NCI-H446 (cell line): ENCODE results near the gene ARHGDIA.

ENCODE experiments used
- DNase-seq, 2 experiments: peaks; one replicate each; lab custom pipeline; 2025; lab: John Stamatoyannopoulos, UW

Gene ARHGDIA

GRCh38 chr17:81888988-81889595 is 18.0 kb upstream of the ARHGDIA start:
- DNase-seq: no peak

GRCh38 chr17:81888105-81888987 is 17.2 kb upstream of the ARHGDIA start:
- DNase-seq: no peak

GRCh38 chr17:81885869-81886548 is 14.9 kb upstream of the ARHGDIA start:
- DNase-seq: peak in 1 of 2 experiments; percentile 57

DNA sequence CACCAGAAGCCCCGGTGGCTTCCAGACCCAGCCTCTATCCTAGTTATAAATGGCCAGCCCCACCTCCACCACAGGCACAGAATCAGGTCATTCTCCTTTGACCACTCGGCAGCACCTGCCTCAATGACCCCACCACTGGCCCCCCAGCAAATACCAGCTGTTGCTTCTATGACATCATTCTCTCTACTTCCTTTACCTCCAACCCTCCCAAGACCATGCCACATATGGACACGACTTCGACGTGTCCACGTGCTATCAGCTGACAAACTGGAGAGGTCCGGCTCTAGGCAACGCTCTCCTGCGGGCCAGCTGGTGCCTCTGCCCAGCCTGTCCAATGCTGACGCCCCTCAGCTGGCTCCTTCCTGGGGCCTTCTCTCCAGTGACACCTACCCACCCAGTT is 14.3 kb upstream of the ARHGDIA start:
- no peak for DNase-seq

GRCh38 chr17:81884968-81885367 is 13.8 kb upstream of the ARHGDIA start:
- no peak for DNase-seq

DNA sequence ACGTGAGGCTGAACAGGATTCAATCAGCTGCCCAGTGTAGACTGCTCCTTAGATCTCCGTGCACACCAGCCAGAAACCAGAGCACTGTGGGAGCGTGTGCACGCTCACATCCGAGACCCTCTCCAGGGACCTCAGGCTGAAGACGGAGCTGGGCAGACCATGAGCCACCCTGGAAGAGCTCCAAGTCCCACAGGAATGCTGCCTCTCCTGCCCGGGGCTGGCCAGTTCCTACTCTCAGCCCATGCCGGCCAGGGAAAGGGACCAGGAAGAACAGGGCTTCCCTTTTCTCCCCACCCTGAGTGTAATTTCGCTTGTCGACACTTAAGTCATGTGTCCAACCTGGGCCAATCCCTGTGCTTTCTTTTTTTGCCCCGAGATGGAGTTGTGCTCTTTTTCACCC is 13.4 kb upstream of the ARHGDIA start:
- DNase-seq: no peak

GRCh38 chr17:81879121-81879520 is 8.0 kb upstream of the ARHGDIA start:
- DNase-seq: no peak

GRCh38 chr17:81878294-81878693 is 7.2 kb upstream of the ARHGDIA start:
- no peak for DNase-seq

- no peak for DNase-seq
Measured at GRCh38 chr17:81877569-81877968, 6.4 kb upstream of the ARHGDIA start.

DNA sequence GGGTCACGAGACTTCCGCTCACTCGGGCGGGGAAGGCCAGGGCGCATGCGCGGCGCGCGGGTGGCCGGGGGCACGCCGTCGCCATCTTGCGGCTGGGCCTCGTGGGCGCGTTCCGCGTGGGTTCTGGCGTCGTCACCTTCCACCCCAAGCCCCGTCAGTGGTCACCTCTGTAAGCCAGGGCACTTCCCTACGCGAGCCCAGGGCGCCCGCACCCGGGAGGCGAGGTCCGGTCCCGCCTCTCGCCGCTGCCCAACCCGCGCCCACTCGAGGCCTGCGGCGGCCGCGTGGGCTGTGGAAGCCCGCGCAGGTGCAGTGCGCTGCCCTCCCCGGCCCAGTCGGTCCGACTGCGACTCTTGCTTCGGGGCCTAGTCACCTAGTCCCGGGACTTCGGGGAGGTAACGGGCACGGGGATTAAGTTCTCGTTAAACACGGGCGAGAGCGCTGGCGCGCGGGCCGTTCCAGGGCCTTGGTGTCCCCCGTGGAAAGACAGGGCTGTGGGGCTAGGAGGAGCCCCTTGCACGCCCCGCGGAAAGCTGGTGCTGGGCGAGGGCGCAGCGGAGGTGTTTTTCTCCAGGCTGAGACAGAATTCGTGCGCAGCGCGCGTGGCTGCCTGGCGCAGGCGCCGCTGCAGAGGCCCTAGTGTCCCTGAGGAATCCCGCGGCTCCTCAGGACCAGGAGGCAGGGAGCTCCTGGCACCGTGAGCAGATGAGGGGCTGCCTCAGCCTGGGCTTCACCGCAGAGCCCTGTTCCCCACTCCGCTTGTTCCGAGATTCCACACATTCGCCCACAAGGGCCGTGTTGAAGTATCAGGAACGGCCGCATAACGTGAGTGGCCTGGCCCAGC is 472 bp upstream of the ARHGDIA start:
- DNase-seq: peak in 1 of 2 experiments; percentile 96

GRCh38 chr17:81870131-81870980 is 781 bp downstream of the ARHGDIA start:
- DNase-seq: peak; percentile 17 to 42

DNA sequence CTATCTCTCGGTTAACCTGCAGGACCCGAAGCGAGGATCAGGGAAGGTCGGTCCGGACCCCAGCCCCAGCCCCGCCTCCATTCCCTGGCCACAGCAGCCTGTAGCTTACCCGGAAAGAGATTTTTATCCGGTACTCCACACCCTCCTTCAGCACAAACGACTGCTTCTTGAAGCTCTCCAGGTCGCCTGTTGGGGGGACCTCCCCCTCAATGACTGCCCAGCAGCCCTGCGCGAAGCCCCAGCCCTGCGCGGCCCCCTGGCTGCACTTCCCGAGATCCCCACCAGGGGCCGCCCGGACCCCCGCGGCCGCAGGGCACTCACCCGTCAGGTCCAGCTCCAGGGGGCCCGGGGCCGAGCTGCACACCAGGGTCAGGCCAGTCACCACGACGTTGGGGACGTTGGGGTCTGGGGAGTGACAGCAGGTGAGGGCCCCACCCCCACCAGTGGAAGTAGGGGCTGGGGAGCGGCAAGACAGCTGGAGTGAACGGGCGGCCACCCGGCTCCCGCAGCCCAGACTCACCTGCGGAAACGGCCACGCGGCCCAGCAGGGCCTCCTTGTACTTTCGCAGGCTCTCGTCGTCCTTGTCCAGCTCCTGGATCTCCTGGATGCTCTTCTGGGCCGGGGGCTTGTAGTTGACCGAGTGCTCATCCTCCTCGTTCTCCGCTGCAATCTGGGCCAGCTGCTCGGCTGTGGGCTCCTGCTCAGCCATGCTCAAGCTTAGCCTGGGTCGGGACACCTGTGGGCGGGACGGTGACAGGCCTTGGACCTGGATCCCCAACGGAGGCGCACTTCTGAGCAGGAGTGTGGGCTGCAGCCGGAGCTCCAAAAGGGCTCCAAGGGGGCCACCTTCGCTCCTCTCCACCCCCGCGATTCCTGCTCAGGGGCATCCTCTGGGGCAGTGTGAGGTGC is 1.7 kb downstream of the ARHGDIA start:
- DNase-seq: no peak

DNA sequence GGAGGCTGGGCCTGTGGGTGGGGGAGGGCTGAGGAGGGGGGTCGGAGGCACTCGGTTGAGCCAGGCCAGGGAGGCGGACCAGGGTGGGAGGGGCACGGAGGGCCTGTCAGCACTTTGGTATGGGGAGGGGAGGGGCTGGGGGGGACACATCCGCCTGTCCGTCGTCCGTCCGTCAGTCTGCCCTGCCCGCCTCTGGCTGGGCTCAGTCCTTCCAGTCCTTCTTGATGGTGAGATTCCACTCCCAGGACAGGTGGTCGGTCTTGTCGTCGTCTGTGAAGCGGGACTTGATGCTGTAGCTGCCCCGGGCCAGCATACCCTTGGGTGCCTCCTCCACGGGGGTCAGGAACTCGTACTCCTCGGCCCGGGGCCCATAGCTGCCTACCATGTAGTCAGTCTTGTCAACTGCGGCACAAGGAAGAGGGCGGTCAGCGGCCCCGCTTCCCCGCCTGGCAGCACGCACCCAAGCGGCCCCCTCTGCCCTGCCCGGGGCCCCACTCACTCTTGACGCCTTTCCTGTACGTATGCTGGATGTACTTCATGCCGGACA is 2.4 kb downstream of the ARHGDIA start:
- peak in 1 of 2 experiments; percentile 40 for DNase-seq

- no peak for DNase-seq
Measured at GRCh38 chr17:81867991-81868673, 3.0 kb downstream of the ARHGDIA start.

DNA sequence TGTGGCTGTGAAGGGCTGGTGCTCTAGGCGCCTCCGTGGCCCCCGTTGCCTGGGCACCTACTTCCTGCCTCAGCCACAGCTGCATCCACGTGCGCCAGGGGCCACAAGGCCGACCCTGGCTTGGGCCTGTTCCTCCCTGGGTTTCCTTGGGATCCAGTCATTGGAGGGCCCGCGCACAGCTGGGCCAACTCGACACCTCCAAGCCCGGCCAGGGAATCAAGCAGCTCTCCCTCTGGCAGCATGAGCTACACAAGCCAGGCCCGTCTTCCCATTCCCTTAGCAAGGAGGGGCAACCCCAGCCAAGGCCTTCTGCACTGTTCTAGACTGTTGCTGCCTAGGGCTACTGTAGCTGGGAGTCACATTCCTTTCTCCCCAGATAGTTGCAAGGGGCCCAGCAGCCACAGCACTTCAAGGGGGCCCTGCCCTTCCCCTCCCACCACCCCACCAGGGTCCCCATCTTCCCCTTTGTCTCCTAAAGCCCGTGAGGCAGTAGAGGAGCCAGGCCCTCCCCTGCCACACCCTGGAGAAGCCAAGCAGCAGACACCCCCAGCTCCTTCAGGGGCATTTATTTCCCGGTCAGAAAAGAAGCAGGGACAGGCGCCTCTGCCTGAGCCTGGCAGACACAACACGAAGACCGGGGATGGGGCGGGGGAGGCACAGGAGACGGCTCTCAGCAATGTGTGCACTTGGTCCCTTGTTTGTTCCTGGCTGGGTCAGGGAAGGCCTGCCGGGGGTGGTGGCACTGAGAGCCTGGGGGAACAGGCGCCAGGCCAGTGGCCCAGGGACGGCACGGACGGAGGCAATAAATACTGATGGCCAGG is 3.8 kb downstream of the ARHGDIA start:
- DNase-seq: peak in 1 of 2 experiments; percentile 57

- DNase-seq: no peak
Measured at GRCh38 chr17:81866440-81867169, 4.5 kb downstream of the ARHGDIA start.

DNA sequence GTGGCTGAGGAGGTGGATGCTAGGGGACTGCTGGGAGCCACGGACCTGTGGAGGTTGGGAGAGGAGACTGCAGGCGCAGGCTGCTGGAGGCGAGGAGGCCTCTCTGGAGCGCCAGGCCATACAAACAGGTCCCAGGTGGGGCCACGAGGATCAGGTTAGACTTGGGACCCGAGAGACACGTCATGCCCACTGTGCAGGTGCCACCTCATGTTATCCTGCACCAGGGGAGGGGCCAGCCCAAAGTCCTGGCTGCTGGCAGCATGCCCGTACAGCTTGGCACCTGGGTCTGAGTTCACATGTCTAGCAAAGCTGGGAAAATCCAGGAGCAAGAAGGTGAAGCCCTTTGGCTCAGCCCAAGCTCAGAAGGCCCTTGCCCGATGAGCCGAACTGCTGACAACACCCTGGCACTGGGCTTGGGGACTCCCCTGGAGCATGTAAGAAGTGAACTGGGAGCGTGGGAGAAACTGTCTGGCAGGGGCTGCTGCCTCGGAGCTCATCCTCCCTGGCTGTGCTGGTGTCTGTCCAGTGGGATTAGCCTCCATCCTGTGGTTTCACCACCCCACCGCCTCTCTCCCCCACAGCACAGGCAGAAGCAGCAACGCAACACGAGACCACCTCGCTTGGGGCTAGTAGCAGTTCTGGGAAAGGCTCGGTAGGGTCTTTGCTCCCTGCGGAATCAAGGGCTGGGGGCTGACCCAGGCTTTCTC is 5.3 kb downstream of the ARHGDIA start:
- peak in 1 of 2 experiments; percentile 36 for DNase-seq
